GM10847 (cell line): ENCODE results near the gene C1orf174.

ENCODE experiments used
- POLR2A ChIP-seq: IDR thresholded peaks from 2 replicates; pipeline ENCODE4 v1.6.1; 2011; ENCODE audit not compliant: insufficient read length; ENCODE audit errors: extremely low read depth

C1orf174 gene

DNA sequence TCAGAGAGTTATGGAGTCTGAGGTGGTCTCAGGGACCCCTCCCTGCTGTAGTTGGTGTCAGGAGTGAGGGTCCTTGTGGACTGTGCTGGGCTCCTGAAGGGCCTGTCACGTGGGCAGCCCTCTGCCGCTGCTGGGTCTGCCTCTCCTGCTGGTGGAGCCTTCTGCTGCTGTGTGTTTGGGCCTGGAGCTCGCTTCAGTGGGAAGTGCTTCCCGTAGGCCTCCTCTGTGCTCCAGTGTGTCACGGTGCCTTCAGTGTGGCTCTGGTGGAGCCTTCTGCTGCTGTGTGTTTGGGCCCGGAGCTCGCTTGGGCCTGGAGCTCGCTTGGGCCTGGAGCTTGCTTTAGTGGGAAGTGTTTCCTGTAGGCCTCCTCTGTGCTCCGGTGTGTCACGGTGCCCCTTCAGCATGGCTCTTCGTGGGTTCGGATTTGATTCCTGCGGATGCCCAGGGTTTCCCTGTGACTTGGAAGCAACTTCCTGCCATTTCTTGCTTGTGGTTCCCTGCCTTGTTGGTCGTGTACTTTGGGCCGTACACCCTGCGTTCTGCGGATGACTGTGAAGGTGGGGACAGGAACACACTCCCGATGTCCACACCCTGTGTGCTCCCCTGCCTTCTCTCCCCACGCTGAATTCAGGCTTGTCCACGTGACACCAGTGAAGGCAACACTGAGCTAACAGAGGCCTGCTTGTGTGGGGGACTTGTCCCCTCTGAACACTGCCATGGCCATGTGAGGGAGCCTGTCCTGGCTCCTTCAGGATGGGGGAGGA is 19.5 kb downstream of the C1orf174 start:
- TF ChIP-seq POLR2A, result no peak

DNA sequence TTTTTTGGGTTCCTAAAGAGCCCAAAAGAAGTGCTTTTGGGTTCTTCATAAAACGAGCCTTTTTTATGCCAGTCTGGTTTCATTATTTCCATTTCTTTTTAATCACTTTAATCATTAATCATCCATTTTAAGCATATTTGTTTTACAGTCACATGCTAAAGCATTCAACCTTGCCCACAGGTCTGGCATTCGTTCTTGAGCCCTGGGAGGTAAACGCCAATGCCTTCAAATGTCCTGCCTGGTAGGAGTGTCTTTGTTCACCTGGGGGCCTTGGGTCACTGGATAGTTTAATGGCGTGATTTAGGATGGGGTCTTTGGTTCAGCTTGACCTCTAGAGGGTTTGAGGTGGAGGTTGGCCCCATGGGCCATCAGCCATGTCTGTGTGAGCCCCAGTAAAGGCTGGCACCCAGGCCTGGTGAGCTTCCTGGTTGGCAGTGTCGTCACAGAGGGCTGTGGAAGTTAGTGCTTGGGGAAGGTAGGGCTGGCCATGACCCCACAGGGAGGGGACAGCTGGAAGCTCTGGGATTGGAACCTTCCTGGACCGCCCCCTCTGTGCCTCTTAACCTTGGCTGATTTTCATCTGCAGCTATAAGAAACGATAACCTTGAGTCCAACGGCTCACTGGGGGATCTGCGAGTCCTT is 20.2 kb downstream of the C1orf174 start:
- no peak for TF ChIP-seq POLR2A

DNA sequence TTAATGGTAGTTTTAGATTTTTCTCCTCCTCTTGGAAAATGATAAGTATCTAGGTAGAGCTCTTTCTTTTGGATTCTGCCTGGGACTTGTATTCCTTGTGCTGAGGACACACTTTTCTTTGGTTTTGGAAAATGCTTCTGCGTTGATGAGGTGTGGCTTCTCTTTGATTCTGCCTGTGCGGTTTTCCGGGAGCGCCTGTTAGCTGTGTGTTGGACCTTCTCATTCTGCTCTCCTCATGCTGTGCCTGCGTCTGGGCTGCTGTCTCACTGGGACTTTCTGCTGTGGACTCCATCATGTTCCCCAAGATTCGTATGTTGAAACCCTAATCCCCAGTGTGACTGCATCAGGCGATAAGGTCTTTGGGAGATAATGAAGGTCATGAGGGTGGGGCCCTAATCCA is 21.0 kb downstream of the C1orf174 start:
- no peak for TF ChIP-seq POLR2A

DNA sequence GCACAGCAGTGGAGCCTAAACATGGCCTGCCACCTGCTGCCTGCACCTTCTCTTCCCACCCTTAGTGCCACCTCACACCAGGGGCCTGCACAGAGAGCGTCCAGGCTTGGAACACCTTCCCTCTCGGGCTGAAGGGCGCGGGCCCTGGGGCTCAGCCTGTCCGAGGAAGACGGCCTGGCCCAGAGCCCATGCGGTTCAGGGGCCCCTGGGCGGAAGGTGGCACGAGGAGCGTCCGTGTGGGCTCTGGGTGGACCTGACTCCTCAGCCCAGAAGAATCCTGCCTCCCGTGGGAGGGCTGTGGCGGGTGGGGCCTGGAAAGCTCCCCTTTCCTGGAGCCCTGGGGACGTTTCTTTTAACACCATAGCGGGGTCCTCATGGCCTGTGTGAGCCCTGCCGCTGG is 23.4 kb downstream of the C1orf174 start:
- no peak for TF ChIP-seq POLR2A

DNA sequence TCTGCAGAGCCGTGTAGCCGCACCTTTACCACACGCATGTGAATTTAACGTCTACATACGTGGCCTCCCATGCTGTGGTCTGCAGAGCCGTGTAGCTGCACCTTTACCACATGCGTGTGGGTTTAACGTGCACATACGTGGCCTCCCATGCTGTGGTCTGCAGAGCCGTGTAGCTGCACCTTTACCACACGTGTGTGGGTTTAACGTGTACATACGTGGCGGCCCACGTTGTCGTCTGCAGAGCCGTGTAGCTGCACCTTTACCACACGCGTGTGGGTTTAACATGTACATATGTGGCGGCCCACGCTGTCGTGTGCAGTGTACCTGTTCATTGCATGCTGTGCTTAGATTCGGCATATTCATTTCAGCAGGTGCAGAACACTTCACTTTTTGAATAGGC is 25.3 kb downstream of the C1orf174 start:
- TF ChIP-seq POLR2A, result no peak

DNA sequence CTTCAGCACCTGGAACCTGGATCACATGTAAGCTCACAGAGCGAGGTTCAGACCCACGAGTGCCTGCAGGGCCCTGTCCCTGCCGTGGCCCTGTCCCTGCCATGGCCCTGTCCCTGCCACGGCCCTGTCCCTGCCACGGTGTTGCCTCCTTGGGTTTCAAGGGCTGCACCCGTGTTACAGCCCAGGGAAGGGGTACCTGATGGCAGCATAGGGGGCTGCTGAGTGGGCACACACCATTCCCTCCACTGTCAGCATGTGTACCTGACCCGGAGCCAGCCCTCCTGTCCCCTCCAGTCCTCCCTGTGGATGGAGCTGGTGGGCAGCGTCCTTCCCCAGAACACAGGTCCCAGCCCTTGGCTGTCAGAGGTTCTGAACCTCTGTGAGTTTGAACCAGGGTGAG is 27.5 kb downstream of the C1orf174 start:
- TF ChIP-seq POLR2A, result no peak

DNA sequence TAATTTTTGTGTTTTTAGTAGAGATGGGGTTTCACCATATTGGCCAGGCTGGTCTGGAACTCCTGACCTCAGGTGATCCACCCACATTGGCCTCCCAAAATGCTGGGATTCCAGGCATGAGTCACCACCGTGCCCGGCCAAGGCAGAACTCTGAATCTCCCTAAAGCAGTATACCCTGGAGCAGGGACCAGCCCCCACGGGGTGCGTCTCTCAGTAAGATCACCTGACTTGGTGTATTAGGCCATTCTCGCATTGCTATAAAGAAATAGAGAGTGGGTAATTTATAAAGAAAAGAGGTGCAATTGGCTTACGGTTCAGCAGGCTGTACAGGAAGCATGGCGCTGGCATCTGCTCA is 28.6 kb downstream of the C1orf174 start:
- no peak for TF ChIP-seq POLR2A

DNA sequence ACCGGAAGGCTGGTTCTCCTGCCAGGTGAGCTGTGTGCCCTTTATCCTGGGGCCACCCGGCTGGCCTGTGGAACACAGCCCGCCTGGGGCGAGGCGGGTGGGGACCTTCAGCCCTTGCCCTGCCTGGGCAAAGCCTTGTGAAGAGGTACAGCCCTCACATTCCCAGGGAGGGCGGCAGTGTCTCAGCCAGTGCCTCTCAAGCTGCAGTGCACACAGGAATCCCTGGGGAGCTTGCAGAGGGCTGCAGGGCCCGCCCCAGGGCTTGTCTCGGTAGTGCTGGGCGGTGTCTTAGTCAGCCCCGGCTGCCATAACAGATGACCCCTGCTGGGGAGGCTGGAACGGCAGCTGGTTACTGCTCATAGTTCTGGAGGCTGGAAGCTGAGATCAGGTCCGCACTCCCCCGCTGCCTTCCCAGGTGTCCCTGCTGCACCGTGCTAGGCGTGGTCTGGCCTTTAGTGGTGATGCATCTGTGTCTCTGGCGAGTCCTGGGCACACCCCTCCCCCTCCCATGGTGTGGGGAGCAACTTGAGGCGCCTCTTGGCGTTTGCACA is 30.2 kb downstream of the C1orf174 start:
- TF ChIP-seq POLR2A, result no peak

DNA sequence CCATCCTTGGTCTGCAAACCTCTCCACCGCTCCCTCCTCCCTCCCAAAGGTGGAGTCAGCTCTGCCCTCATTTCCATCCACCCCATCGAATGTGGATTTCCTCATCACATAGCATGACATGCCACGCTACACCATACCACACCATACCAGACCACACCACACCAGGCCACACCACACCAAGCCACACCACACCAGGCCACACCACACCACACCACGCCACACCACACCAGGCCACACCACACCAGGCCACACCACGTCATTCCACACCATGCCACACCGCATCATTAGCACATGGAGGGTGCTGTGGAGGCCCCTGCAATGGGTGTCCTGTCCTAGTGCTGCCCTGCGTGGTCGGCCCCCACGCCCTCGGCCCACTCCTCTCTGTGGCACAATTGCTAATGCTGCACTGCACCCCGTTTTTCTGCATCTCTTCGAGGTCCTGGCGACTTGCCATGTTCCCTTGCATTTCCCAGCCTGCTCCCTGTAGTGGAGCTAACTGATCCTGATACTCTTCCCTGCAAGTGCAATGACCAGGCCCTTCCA is 31.5 kb downstream of the C1orf174 start:
- TF ChIP-seq POLR2A, result no peak

DNA sequence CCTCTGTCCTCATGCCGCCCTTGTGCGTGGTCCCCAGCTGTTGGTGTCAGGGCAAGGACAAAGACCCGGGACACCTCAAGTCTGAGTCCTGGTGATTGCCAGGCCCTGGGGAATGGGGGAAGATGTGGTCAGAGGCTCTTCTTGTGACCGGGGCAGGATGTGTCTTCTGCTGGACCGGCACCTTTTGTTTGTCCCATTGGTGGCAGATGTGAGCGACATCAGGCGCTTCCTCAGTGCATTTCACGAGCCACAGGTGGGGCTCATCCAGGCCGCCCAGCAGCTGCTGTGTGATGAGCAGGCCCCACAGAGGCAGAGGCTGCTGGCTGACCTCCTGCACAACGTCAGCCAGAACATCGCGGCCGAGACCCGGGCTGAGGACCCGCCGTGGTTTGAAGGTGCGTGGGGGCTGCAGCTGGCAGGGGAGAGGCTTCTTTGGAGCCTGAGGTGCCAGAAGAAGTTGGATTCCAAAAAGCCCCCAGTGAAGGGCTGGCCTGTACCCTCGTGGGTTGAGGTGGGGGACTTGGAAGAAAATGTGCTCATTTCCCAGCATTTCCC is 34.4 kb downstream of the C1orf174 start:
- no peak for TF ChIP-seq POLR2A

DNA sequence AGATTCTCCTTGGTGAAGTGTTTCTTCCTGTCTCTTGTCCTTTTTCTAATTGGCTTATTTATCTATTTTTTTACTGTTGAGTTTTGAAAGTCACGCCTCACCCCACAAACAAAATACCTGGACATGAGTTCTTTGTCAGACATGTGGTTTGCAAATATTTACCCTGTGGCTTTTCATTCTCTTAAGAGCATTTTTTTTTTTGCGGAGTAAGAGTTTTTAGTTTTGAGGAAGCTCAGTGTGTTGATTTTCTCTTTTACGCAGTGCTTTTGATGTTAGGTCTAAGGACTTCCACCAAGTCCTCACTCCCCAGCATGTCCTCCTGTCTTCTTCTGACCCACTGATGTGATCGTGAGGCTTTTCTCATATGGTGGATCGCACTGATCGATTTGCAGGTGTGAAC is 35.2 kb downstream of the C1orf174 start:
- TF ChIP-seq POLR2A, result no peak

DNA sequence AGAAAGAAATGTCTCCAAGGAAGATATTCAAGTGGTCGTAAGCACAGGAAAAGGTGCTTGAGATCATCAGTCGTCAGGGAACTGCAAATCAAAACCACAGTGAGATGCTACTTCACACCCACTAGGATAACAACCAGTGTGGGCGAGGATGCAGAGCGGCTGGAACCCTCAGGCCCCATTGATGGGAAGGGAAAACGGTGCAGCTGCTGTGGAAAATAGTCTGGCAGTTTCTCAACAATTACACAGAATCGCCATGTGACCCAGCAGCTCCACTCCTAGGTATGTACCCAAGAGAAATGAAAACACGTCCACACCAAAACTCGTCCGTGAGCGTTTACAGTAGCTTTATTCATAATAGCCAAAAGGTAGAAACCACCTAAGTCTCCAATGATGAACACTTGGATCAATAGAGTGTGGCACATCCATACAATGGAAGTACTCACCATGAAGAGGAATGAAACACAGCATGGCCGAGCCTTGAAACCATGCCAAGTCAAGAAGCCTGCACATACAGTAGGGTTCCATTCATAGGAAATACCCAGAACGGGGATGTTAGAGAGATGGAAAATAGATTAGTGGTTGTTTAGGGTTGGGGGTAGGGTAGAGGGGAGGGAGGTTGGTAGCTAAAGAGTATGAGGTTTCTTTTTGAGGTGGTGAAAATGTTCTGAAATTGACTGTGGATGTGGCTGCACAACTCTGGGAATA is 36.7 kb downstream of the C1orf174 start:
- no peak for TF ChIP-seq POLR2A

DNA sequence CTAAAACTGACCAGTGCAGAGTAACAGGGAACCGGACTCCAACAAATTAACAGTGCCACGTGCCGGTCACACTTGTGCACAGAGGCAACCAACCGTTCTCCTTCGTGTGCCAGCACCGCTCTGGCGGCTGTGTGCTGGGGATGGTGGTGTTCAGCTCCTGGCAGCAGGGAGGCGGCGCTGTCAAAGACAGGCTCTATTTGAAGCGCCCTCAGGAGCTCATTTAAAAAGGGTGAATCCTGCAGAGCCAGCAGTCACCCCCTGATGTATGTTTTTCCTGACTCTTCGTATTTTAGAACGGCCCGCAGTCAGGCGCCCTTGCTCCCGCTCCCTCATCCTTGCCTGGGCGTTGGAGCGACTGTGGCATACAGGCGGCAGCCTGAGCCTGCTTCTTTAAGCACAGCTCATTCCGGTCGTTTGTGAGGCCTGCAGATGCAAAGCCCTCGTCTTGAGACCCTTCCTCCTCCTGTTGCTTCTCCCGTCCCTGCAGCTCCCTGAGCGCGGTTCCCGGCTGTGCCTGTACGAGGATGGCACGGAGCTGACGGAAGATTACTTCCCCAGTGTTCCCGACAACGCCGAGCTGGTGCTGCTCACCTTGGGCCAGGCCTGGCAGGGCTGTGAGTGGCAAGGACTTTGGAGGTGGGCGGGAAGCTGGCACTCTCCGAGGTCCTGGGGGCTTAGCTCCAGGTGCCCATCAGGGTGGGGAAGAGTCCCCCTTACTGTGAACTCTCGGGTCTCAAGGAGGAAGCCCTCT is 41.7 kb downstream of the C1orf174 start:
- TF ChIP-seq POLR2A, result no peak

DNA sequence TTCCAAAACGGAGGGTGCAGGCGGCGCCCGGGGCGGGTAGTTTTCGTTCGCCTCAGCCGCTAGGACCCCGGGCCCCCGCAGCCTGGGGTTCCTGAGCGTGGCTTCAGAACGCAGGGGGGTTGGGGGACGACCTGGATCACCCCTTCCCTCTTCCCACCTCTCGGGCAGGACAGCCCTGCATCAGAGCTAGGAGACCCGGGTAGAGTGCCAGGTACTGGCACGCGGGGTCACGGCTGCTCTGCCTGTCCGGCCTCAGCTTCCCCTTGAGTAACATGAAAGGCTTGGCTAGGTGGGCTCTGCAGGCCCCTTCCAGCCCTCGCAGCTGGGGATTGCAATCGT is 42.3 kb downstream of the C1orf174 start:
- TF ChIP-seq POLR2A, result no peak
